Mucosa of descending colon (tissue), 3 donors: ENCODE data around the gene SERTAD1. TPM values are rescaled to one million over a fixed set of nuclear protein-coding genes. Genes with fewer than 3 reads are reported as not detected.

Experiments used
- ATAC-seq: fragments of 200-7000 bp; cut with Tn5 transposase; one replicate; pipeline ENCODE4 v1.9.1; 2020; ENCODE audit warnings: mild to moderate bottlenecking, moderate library complexity
- DNase-seq, 3 donors: peaks; one replicate each; pipeline ENCODE4 v3.0.0-alpha.2; 2020
- H3K36me3 ChIP-seq: fragments of 200-600 bp; one replicate; pipeline ENCODE4 v1.8.0; 2021; ENCODE audit warnings: low read depth, mild to moderate bottlenecking
- H3K4me1 ChIP-seq: fragments of 200-600 bp; one replicate; pipeline ENCODE4 v1.8.0; 2021; ENCODE audit warnings: low read depth, mild to moderate bottlenecking
- H3K4me3 ChIP-seq: fragments of 200-600 bp; one replicate; pipeline ENCODE4 v1.8.0; 2021; ENCODE audit warnings: mild to moderate bottlenecking
- H3K9me3 ChIP-seq: fragments of 200-600 bp; one replicate; pipeline ENCODE4 v1.8.0; 2021; ENCODE audit warnings: mild to moderate bottlenecking
- CTCF ChIP-seq: fragments of 200-600 bp; IDR thresholded peaks from one replicate; pipeline ENCODE4 v1.8.0; 2022; ENCODE audit warnings: antibody characterized with exemption, mild to moderate bottlenecking
- intact Hi-C, 2 donors: fragments of 100-400 bp; cut with DNase I in 1 of 2; cut with micrococcal nuclease in 1 of 2; formaldehyde crosslinking; loops; one replicate each; pipeline versions ENCODE4 v1.11.0 to v1.11.1; 2022; cut with DNase I, micrococcal nuclease
- long read RNA-seq, 2 donors: library from polyadenylated mRNA; unstranded; transcript quantifications; one replicate each; pipeline ENCODE4 v2.0.0, GENCODE V29; 2019 to 2021
- total RNA-seq, 3 donors: library from RNA; stranded (reverse); fragmentation: NEBNext Ultra II Directional in 2 of 3; extraction: Animal tissue kit (Norgen Biotek cat#: 25700) in 2 of 3; gene quantifications; one replicate each; pipeline versions ENCODE4 v1.2.1 to v1.2.4, GENCODE V29; 2021 to 2023
- donor health status: DM: no; HTN: no; CAD: no; lungs with moderate emphysema.
- donor health status: DM: no; HTN: no; CAD: no.
- donor health status: DM: no; HTN: yes; CAD: no.

Gene SERTAD1
- 10 to 100 TPM; 12.1 to 16.7 (median 14.0) TPM for total RNA-seq
- long read RNA-seq, donor 1, transcript SERTAD1-201 (2 exons, 2,114 nt) = major isoform, 33 of 36 reads
- long read RNA-seq, donor 1, partial matches to known transcripts = 0 of 36 reads
- long read RNA-seq, donor 1, other reads (novel, unspliced or antisense) = 3 of 36 reads
- long read RNA-seq, donor 2, transcript SERTAD1-201 (2 exons, 2,114 nt) = major isoform, 58 of 59 reads
- long read RNA-seq, donor 2, partial matches to known transcripts = 0 of 59 reads
- long read RNA-seq, donor 2, other reads (novel, unspliced or antisense) = 1 of 59 reads

GRCh38 chr19:40425450-40426287, at the start of gene SERTAD1:
Gene SERTAD1 (minus strand): TSS chr19:40425992. CDS start chr19:40423546, 2,446 bp downstream.
- Histone ChIP-seq H3K4me1 (peaks cover 18% of the 10 kb centered on the region), H3K4me3 (peak within 1 kb of the TSS; percentile 85), H3K9me3 (no peaks in the 10 kb centered on the region), H3K36me3 (no peaks in the 10 kb centered on the region)
- DNase-seq = peak; percentile 100
- TF ChIP-seq CTCF = peak; percentile 44
- intact Hi-C loops = no loop called here
- ATAC-seq = peak; percentile 88

- DNase-seq (no peak), ATAC-seq (no peak)
- no peaks in the 10 kb centered on the region for H3K9me3 ChIP-seq
- no peaks in the 10 kb centered on the region for H3K4me1 ChIP-seq
- no peak for TF ChIP-seq CTCF
- no peaks in the 10 kb centered on the region for H3K36me3 ChIP-seq
- intact Hi-C loops = no loop called here
- no peak overlapping the region for H3K4me3 ChIP-seq
Measured at GRCh38 chr19:40474737-40475136, 48.9 kb upstream of the SERTAD1 start.

GRCh38 chr19:40472516-40472915, 46.7 kb upstream of the SERTAD1 start:
- H3K4me1 ChIP-seq = no peaks in the 10 kb centered on the region
- H3K4me3 ChIP-seq = no peak overlapping the region
- no peak for DNase-seq
- no peak for TF ChIP-seq CTCF
- ATAC-seq = no peak
- H3K36me3 ChIP-seq = no peaks in the 10 kb centered on the region
- intact Hi-C loops = no loop called here
- H3K9me3 ChIP-seq = no peaks in the 10 kb centered on the region

GRCh38 chr19:40471111-40471510, 45.3 kb upstream of the SERTAD1 start:
- no peak for ATAC-seq
- Histone ChIP-seq H3K4me1 (peaks cover 11% of the 10 kb centered on the region), H3K36me3 (no peaks in the 10 kb centered on the region), H3K9me3 (no peaks in the 10 kb centered on the region), H3K4me3 (no peak overlapping the region)
- intact Hi-C loops = no loop called here
- DNase-seq = no peak
- no peak for TF ChIP-seq CTCF

- intact Hi-C loops = no loop called here
- TF ChIP-seq CTCF = no peak
- DNase-seq (no peak), ATAC-seq (no peak)
- Histone ChIP-seq H3K4me3 (no peak overlapping the region), H3K36me3 (peaks cover 4% of the 10 kb centered on the region), H3K9me3 (no peaks in the 10 kb centered on the region), H3K4me1 (peaks cover 24% of the 10 kb centered on the region)
Measured at GRCh38 chr19:40469011-40469410, 43.2 kb upstream of the SERTAD1 start.
